Dermis microvascular lymphatic vessel endothelial cell (primary cell): ENCODE results near the gene INTS7. TPM values are rescaled to one million over a fixed set of nuclear protein-coding genes. Genes with fewer than 3 reads are reported as not detected.
"Not testable (repeated sequence)": the region's sequence is repeated elsewhere in the genome, so short reads cannot be mapped to it uniquely, and the experiment has no call there.

ENCODE experiments used
- DNase-seq, 2 donors: peaks; one replicate each; pipeline versions ENCODE4 v3.0.0 to v3.0.0-alpha.2; 2010; ENCODE audit warnings: low read depth in 2 of 2
- total RNA-seq: library from RNA; depleted of rRNA; stranded (reverse); fragments of >200 nt; gene quantifications from 2 replicates; pipeline ENCODE4 v1.2.1, GENCODE V29; 2014

Gene INTS7
- total RNA-seq, 1 donor from 2014 or later, result 13.6 TPM

DNA sequence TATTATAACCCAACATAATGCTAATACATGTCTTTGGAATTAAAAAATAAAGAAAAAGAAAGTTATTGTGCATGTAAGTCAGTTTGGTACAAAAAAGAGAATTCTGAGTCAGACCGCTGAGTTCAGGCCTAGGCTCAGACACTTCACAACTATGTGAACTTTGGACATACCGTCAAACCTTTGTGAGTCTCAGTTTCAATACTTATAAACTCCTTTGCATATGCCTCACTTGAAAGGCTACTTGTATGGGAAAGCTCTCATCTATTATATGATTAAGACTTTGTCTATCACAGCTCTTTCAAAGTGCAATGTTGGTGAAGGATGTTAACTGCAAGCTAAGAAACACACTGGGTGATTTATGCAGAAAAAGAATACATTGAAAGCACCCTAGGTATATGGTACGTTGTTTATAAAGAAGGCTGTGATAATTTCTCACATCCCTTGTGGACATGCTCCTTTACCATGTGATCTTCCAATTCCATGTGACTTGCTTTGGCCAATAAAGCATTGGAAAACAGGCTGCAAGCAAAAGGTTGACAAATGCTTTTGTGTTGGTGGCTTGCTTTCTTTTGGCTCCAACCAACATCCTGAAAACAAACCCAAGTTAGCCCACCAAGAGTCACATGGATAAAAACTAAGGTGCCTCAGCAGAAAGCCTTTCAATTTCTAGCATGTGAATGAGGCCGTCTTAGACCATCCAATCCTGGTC is 49.6 kb downstream of the INTS7 start:
- DNase-seq, result no peak

DNA sequence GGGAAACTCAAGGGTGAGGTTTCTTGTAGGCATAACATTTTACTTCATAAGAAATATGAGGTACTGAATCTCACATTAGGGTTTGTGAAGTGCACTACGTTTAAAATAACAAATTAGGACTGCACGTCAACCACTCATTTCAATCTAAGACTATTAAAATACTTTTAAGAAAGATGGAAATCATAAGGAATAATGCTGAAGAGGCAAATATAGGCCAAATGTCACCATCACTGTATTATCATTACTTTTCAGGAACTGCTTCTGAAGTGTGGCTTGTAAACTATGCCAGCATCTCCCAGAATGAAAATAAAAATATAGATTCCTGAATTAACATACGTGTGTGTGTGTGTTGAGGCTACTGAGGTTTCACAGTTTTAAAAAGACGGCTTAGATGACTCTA is 56.8 kb downstream of the INTS7 start:
- no peak for DNase-seq

DNA sequence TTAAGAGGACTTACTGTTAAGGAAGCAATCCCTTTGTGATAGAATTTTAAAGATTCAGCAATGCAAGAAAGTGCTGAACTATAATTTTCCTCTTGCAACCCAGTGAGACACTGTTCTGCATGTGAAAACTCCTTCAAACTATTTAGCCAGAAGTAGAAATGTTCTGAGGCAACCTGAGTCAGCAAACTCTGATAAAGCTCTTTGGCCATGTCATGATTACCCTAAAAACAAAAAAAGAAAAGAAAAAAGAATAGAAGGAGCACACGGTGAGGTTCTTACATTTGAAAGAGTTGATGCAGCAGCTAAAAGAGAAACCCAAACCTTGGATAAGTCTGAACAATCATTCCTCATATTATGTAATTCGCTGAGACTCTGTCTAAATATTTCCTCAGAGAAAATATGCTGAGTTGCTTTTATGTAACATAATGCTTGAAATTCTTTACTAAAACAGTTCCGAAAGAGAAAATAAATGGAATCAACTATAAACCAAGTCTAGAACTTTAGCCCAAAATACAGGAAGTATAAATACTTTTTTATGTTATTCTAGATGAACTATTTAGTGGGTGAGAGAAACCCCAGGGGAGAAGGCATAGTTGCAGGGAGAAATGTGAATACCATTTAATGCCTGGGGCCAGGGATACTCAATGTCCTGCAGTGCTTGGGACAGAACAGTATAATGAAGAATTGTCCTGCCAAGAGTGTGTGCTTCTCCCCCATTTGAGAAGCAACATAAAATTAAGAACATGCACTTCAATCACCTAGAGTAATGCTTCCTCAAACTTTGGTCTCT is 60.0 kb downstream of the INTS7 start:
- DNase-seq, result no peak

DNA sequence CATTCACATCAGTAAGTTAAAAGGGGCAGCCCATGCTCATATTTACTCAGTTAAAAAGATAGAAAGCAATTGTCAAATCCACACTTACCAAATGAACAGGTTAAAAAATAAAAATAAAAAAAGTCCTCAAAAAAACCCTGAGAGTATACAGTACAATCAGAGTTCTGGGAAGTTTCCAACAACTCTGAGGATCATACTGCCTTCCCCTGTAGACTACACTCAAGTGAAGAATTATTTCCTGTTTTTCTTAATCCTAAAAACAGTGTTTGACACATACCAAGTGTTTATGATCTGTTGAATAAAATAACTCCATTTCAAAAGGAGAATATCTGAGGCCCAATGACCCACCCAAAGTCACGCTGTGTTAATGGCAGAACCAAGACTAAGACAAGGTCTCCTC is 61.8 kb downstream of the INTS7 start:
- DNase-seq, result peak in 1 of 2 donors; percentile 53

DNA sequence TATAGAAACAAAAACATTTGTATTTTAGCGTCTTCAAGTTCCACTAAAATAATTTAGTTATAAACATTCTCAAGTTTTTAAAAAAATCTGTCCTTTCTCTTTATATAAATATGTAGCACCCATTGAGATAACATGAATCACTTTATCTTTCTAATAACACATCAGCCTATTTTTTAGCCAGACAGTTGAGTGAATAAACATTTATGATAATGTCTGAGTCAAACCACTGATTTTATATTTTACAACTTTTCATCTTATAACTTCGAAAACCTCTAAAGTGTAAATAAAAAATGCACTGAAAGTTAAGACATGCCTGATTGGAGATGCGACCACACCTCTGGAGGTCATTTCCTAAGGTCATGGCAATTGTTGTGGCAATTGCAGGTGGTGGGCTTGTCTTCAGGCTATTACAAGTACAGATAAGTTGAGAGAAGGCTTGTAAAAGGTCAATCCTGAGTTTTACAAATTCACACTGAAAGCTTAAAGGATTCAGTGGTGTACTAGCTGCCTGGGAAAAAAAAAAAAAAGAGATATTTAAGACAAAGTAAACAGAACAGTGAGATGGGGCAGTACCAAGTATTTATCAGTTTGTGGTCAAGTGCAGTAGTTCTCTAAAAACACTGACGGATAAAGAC is 67.0 kb downstream of the INTS7 start:
- DNase-seq, result no peak

DNA sequence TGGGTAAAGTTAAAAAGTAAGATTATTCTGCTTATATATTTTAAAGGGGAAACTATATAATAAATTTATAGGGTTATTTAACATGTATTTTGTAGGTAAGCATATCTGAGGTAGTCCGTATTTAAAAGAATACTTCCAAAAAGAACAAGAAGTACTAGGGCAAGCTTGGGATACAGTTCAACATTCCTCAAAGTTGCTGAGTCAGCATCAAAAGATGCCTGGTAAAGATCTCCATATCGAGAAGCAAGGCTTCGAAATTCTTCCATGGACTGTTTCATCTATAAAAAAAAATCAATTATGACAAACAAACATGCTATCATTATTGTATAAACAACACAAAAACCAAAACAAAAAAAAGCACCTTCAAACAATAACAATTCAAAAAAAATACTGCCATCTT is 67.7 kb downstream of the INTS7 start:
- no peak for DNase-seq

DNA sequence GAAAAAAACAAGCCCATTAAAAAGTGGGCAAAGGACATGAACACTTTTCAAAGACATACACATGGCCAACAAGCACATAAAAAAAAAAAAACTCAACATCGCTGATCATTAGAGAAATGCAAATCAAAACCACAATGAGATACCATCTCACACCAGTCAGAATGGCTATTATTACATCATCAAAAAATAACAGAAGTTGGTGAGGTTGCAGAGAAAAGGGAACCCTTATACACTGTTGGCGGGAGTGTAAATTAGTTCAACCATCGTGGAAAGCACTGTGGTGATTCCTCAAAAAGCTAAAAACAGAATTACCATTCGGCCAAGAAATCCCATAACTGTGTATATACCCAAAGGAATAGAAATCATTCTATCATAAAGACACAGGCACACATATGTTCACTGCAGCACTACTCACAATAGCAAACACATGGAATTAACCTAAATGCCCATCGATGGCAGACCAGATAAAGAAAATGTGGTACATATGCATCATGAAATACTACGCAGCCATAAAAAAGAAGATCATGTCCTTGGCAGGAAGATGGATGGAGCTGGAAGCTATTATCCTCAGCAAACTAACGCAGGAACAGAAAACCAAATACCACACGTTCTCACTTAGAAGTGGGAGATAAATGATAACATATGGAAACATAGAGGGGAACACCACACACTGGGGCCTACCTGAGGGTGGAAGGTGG is 70.1 kb downstream of the INTS7 start:
- DNase-seq, result no peak

DNA sequence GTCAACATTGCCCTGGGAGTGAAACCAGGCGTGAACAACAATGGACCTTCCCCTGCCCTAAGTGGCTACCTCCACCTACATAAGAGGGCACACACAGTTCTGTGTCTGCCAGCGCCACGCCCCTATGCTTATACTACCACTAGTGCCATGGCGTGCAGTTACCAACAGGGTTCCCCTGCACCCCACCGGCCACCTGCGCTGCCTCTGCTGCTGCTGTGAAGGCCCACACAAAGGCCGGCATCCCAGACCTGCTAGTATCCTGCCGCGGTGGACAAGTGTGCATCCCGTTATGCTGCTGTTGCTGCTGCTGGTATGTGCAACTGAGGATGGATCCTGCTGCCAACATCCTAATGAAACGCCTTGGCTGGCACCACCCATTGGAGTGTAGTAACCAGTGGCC is 75.7 kb downstream of the INTS7 start:
- no peak for DNase-seq

DNA sequence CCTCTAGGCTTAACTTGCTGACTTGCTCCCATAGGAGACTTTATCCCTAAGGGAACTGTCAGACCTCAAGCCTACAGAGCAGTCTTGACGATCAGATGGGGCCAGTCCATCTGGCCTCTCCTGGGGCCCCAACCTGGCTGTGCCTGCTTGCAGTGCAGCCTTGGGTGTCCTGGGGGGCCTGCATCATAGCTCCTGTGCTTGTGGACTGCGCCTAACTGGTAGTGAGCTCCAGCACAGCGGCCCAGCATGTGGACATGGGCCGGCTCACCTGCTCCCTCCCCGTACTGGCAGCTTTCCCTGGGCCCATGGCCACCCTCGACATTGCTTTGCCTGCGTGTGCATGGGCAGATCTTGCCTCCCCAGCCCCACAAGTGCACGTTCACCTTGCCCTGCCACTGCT is 76.1 kb downstream of the INTS7 start:
- no peak for DNase-seq

DNA sequence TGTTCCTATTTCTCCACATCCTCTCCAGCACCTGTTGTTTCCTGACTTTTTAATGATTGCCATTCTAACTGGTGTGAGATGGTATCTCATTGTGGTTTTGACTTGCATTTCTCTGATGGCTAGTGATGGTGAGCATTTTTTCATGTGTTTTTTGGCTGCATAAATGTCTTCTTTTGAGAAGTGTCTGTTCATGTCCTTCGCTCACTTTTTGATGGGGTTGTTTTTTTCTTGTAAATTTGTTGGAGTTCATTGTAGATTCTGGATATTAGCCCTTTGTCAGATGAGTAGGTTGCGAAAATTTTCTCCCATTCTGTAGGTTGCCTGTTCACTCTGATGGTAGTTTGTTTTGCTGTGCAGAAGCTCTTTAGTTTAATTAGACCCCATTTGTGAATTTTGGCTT is 81.3 kb downstream of the INTS7 start:
- not testable (repeated sequence) for DNase-seq

DNA sequence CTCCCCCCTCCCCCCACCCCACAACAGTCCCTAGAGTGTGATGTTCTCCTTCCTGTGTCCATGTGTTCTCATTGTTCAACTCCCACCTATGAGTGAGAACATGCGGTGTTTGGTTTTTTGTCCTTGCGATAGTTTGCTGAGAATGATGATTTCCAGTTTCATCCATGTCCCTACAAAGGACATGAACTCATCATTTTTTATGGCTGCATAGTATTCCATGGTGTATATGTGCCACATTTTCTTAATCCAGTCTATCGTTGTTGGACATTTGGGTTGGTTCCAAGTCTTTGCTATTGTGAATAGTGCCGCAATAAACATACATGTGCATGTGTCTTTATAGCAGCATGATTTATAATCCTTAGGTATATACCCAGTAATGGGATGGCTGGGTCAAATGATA is 81.8 kb downstream of the INTS7 start:
- DNase-seq, result not testable (repeated sequence)

DNA sequence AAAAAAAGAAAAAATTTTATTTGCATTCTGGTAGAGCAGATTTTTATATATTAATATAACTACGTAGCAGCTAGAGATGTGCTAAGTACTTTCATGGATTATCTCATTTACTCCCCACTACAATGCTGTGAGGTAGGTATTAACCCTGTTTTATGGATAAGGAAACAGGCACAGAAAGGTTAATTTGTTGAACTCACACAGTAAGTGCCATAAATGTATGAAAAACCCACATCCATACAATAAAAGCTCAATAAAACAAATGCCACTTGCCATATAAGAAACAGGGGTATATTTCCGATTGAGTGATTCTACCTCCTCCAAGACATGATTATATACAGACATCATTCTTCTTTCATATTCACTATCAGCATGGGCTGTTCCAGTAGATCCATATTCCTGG is 83.1 kb downstream of the INTS7 start:
- DNase-seq, result no peak

DNA sequence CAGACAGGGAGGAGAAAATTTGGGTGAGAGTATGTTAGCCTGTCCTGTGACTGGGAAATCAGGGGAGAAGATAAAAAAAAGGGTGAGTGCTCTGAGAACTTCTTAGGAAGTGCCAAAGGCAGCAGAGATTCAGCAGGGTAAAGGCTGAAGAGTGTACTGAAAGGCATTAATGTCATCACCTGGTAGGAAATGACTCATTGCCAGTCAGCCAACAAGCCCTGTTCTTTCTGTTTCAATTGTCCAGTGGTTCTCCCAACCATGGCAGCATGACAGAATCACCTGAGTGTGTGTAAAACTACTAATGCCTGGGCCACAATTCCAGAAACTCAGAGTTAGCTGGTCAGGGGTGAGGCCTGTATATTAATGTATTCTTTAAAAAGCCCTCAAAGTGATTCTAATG is 83.5 kb downstream of the INTS7 start:
- peak; percentile 74 to 92 for DNase-seq

DNA sequence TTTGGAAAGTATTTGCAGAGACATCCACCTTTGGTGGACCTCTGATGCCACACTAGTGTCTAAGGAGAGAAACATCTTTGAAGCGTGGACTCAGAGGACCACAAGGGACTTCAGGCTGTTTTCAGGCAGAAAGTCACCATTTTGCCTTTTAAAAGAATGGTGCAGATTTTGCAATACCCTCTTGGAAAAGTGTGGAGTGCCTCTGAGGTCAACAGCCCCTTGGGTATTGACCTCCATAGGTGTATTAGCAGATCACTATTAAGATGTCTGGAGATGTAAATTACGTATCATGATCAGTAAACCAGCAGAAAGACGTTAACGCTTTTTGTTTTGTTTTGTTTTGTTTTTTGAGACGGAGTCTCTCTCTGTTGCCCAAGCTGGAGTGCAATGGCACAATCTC is 87.0 kb downstream of the INTS7 start:
- no peak for DNase-seq

DNA sequence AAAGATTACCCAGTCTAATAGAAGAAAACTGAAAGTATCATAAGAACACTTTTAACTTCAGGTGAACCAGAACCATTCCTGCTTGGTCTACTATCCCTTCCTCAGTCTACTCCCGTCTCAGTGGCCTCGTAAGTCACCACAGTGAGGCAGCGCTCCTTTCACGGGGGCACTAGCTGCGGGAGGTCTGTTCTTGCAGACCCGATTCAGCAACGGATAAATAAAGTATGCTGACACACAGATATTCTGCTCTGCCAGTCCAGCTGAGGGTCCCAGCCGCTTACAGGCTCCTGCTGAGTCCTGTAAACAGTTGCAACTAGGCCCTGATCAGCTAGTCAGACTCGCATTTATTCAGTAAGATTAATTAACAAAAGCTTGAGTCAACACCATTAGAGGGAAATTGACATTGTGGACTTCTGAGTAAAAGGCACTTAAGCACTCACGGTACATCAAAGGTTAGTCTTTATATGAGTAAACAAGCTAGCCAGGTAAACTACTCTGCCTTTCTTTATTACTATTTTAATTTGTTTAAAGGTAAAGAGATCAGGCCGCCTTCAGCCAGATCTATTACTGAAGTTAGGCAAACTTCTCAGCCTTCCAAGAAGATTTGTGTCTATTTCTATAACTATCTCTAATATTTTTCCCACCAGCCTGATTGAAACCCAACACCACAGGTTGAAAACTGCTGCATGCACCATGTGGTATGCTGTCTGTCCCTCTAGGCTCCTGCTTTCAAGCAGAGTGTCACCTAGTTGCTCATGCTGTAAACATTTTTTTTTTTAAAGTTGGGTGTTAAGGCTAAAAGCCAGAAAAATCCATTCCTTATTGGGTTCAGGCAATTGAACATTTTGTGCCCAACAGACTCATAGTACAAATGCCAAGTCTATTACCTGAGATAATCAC is 87.7 kb downstream of the INTS7 start:
- DNase-seq, result no peak

DNA sequence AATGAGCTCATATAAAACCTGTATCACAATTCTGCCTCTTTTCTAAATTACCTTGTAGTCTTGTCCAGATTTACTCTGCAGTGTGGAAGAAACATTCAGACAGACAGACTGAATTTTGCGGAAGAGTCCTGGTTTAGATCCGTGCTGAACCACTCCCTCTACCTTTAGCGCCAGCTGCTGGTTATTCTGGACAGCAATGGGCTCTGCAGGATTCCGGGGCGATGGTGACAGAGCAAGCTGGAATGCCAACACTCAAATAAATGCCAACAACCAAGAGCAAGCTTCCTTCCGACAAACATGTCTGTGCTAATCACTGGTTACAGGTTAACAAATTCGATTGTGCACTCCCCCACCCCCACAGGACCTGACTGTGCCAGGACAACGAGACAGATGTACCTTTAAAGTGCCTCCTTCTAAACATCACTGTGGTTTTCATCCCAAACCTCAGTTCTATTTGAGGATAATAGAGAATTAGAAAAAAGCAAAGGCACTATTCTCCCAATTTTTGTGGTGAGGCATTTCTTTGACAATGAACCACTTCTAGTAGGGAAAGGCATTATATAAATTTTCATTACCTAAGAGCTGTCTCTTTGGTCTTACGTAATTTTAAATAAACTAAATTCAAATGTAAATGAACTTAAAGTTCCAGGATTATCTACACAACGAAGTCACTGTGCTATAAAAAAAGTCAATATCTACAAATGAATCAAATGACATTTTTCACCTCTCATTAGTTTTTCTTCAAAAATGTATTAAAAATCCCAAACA is 90.4 kb downstream of the INTS7 start:
- no peak for DNase-seq

DNA sequence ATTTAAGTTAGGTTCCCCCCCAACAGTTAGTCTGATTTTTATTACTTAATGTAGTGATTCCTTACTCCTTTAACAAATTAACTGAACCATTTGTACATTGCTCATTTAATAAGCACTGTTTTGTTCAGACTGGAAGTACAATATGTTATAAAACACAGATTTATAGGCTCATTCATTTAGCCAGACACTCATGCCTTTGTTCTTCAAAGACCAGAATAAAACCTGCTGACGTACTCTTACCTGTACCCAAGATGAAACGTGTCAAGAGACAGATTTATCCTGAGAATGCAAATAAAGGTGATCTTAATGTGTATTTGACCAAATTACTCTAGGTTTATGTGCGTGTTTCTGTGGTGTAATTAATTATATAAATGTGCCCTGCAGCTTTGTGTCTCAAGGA is 92.8 kb downstream of the INTS7 start:
- no peak for DNase-seq

DNA sequence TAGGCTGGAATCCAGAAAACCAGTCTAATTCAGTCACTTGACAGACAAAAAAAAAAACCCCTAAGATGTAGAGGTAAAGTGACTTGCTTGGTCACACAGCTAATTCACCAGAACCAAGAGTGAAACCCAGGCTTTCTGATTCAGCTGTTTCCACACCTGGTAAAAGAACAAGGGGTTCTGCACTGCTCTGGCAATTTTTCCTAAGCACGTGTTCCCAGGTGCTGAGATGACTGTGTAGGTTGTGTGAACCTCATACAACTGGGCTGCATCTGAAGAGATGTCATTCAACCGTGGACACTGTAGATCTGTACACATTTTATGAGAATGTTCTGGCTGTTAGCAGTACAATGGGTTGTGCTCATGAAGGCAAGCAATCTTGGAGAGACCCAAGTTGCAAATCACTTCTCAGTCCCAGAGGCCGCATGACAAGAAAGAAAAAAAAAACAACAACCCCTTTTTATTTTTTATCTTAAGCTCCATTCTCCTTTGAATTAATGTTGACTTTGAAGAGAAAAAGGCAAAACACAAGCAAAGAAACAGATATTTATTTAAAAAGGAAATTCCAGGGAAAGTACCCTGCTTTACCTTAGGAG is 95.4 kb downstream of the INTS7 start:
- DNase-seq, result no peak

DNA sequence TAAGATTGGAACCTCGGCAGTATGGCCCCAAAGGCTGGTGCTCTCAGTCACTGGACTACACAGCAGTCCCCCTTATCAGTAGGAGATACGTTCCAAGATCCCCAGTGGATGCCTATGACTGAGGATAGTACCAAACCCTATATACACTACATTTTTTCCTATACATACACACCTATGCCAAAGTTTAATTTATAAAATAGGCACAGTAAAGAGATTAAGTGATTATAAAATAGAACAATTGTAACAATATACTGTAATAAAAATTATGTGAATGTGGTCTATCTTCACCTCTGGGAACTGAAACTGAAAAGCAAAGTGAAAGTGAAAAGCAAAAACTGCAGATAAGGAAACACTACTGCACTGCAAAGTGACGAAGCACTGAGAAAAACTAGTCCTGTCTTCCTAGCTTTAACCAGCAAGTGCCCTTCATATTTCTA is 96.8 kb downstream of the INTS7 start:
- DNase-seq, result no peak

DNA sequence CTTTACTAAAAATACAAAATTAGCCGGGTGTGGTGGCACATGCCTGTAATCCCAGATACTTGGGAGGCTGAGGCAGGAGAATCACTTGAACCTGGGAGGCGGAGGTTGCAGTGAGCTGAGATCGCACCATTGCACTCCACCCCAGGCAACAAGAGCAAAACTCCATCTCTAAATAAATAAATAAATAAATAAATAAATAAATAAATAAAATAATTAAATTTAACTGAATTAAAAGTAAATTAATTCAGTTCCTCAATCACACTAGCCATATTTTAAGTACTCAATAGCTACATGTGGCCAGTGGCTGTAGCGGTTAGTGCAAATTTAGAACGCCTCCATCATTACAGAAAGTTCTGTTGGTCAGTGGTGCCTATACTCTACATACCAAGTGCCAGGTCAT is 97.9 kb downstream of the INTS7 start:
- DNase-seq, result not testable (repeated sequence)
